NCI-H460 (cell line): ENCODE results near the gene SETBP1. TPM values are rescaled to one million over a fixed set of nuclear protein-coding genes. Genes with fewer than 3 reads are reported as not detected.

Experiments
- DNase-seq: peaks from one replicate; pipeline ENCODE4 v3.0.0-alpha.2; 2016; ENCODE audit warnings: low read depth; ENCODE audit errors: extremely low read depth
- total RNA-seq: library from RNA; depleted of rRNA; stranded (reverse); fragments of >200 nt; shearing (Covaris generic); gene quantifications from 2 replicates; pipeline ENCODE4 v1.2.3, GENCODE V29; 2014

SETBP1 gene
- total RNA-seq, 1 experiment from 2014 or later = 2.0 TPM

DNA sequence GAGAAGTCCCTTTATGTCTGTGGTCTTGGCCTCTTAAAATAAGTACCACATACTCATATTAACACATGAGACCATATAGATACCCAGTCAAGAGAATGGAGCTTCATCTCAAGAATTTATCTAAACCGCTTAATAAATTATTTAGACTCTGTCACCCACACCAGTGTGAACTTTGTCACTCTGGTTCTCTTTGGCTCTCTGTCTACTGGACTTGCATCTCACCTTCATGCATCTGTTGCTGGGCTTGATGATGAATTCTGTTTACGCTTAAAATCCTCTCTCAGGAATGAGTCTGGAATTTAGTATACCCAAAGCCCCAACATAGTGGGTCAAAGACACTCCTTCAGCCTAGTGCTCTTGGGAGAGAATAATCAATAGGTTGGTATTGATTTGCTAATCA, 73.9 kb downstream of the SETBP1 start:
- no peak for DNase-seq

DNA sequence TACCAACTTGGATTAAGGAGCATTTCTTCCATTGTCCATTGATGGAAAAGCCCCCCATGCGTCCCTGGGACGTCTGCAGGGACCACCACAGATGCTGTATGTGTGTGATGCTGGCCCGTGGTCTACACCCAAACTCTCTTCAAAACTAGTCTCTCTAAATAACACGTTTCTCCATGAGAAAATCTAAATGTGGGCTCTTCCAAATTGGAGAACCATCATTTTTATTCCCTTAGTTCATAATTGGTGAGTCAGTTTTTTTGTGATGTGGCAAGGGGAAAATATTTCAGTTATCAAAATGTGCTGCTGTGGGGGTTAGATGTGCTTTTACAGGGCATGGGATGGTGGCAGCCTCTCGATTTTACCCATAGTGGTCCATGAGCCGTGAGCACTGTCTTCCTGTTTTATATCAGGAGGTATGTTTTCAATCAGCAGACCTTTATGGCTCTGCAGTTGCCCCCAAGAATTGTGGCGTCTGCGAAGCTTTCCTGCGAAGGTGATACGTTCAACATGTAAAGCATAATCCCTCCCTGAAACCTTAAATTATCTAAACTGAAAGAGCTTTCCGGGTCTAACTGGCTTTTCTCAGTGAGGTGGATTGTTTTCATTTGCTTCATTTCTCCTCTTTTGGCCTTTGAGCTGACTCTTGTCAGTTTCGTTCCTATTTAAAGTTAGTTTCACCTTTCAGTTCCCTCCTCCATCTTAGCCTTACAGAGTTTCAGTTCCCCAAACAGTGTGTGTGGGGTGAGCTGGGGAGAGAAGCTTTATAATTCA, 78.4 kb downstream of the SETBP1 start:
- no peak for DNase-seq

GRCh38 chr18:44759925-44760342, 79.2 kb downstream of the SETBP1 start:
- no peak for DNase-seq

- DNase-seq = no peak
Measured at GRCh38 chr18:44761812-44762211, 81.1 kb downstream of the SETBP1 start.

DNA sequence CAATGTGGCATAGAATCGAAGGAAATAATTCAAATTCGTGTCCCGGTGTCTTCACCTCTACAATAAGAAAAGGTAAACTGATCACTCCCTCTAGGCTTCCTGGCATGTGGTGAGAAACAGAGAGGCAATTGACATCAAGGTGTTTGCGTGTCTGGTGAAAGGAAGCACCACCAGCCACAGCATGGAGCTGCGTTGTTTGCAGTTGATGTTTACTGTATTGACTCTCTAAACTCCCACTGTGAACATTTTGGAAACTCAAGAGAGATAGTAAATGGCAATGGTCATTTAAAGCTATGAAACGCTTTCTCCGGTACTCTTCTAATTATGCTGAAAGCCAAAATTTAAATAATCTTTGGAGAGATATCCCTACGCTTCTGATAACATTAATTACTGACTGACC, 82.6 kb downstream of the SETBP1 start:
- no peak for DNase-seq

- no peak for DNase-seq
Measured at GRCh38 chr18:44764863-44765262, 84.2 kb downstream of the SETBP1 start.

GRCh38 chr18:44765456-44765855, 84.8 kb downstream of the SETBP1 start:
- no peak for DNase-seq

DNA sequence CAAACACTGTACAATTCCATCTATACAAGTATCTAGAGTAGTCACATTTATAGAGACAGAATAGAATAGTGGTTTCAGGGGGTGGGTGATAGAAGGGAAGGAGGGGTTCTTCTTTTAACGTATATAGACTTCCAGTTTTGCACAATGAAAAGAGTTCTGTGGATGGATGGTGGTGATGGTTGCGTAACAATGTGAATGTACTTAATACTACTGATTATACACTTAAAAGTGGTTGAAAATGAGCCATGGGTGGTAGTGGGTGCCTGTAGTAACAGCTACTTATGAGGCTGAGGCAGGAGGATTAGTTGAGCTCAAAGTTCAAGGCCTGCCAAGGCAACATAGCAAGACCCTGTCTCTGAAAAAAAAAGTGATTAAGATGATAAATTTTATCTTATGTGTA, 85.8 kb downstream of the SETBP1 start:
- DNase-seq = no peak

- DNase-seq = no peak
Measured at GRCh38 chr18:44767807-44768206, 87.1 kb downstream of the SETBP1 start.

DNA sequence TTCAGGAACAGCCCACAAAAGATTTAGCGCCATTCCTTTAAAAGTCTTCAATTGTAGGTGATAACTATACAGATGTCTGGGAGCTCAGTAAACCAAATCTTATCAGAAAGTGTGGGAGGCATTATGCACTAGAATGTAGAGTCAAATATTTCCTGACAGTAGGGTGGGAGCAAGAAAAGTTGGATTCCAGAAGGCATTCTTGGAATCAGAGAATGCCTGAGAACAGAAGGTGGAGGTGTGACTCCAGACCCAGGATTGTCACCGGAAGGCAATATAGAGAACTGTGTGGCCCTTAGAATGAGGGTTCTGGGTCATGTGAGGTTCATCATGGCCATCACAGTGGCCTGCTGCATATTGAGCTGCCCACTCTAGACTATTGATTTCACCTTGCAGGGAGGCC, 90.0 kb downstream of the SETBP1 start:
- DNase-seq = no peak

DNA sequence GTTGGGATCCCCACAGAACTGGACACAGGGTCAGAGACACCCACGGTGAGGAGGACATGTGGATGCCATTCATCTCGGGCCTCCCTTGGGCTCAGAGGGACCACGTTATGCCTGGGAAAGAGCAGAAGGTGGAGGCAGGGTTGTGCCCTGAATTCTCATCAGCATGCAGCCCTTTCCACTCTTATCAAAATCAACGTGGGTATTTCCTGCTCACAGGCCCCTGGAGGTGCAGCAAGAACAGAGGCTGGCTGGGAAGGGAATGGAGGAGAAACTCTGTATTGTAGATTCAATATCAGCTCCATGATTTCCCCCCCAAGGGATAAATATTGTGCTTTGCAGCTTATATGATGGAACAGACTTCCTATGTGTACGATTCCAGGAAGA, 90.9 kb downstream of the SETBP1 start:
- no peak for DNase-seq

GRCh38 chr18:44771956-44772917, 91.5 kb downstream of the SETBP1 start:
- DNase-seq = no peak

GRCh38 chr18:44773640-44774155, 93.0 kb downstream of the SETBP1 start:
- no peak for DNase-seq

DNA sequence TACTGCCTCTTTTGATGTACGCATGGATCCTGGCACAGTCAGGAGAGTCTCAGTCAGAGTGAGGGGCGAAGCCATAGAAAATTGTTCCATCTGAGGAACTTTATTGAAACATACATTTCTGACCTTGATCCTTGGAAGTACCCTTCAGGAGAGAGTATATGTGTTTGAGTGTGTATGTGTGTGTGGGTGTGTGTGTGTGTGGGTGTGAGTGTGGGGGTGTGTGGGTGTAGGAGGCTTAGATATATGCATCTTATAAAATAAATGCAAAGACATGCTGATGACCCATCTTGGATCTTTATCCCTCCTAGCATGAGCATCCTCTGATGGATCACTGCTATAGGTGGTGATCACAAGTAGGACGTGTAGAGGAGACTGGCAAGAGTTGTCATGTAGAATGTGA, 93.5 kb downstream of the SETBP1 start:
- no peak for DNase-seq

GRCh38 chr18:44777457-44778192, 96.9 kb downstream of the SETBP1 start:
- no peak for DNase-seq

GRCh38 chr18:44778788-44779187, 98.1 kb downstream of the SETBP1 start:
- no peak for DNase-seq

DNA sequence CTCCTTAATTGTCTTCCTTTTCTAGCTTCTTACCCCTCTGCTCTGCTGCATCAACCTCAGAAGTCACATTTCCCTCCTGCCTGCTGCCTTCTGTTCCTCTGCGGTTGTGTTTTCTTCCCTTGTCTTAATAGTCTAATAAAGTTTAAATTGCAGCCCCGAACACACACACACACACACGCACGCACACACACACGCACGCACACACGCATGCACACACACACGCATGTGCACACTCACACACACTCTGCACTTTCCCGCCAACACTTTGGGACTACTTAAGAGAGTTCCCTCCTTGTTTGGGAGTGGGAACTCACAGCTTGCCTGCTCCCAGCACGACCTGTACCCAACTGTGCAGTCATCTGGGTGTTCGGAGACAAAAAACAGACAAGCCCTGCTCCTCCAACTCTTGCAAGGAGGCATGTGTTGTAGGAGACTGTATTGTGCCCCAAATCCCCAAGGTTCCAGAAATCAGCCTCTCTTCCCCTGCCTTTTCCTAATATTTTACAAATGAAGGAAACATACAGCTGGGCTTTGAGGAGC, 99.1 kb downstream of the SETBP1 start:
- DNase-seq = no peak

- DNase-seq = no peak
Measured at GRCh38 chr18:44781886-44782285, 101.2 kb downstream of the SETBP1 start.

DNA sequence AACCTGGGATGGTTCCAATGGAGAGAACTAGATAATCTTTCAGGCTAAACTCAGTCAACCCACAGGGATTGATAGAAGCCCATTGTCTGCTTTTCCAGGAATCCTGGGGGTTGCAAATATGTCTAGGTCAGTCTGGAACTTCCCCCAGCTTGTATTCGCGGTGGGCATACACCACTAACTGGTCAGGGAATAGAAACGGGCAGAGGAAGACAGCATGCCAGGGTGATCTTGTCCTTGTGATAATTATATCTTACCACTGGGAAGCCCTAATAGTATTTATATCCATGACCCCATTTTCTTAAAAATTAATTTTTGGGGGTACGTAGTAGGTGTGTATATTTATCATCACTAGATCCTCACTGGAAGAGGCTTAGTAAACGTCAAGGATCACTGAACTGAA, 101.9 kb downstream of the SETBP1 start:
- DNase-seq = no peak

DNA sequence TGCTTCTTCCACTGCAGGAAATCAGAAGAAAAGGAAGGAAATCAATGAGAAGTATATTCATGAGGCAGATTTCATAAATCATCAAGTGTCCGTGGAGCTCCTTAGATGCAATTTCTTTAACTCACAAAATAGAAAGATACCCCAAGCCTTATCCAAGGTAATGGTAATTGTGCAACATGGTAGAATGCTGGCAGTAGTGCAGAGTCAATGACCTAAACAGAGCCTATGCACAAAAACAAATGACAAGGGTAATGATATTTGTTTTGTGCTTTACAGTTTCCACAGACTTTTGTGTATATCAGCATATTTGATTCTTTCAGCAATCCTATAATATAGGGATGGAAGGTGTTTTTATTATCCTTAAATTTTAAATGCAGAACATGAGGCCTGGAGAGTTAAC, 102.7 kb downstream of the SETBP1 start:
- no peak for DNase-seq

- DNase-seq = no peak
Measured at GRCh38 chr18:44786257-44786656, 105.6 kb downstream of the SETBP1 start.
